Measurements from ENCODE around the gene KDM5D.

- TF ChIP-seq CTCF (IDR thresholded peaks at IDR 0.05): no peak
- TF ChIP-seq POLR2A (IDR thresholded peaks at IDR 0.05): no peak
Observed at GRCh38 chrY:19717146-19717545, 27.4 kb downstream of the KDM5D start.

All from Peyer's patch (tissue), 4 donors.